ENCODE results near the gene GPR55. TPM values are rescaled to one million over a fixed set of nuclear protein-coding genes. Genes with fewer than 3 reads are reported as not detected.

The GPR55 gene
- polyA plus RNA-seq, 1 donor (not counting 4 experiments of a cell fraction or from before 2014, with no cell fraction given): not detected

GRCh38 chr2:230889911-230890601, 35.0 kb downstream of the GPR55 start:
- Histone ChIP-seq H2AFZ (ENCODE audit: control insufficient read depth, low read length) (no peak overlapping the region), H3K4me3 (ENCODE audit: control insufficient read depth in 2 of 3, extremely low read depth in 1 of 3, insufficient read depth in 2 of 3, low read depth in 1 of 3, low read length in 3 of 3) (no peak overlapping the region), H3K9ac (ENCODE audit: control insufficient read depth, extremely low read depth, insufficient read depth, low read length) (no peak overlapping the region), H3K4me2 (ENCODE audit: control insufficient read depth, extremely low read depth, insufficient read depth, low read depth, low read length) (no peak overlapping the region), H3K9me3 (ENCODE audit: control insufficient read depth, low read depth, low read length) (no peaks in the 10 kb centered on the region), H3K4me1 (ENCODE audit: control insufficient read depth, extremely low read depth, insufficient read depth, low read length) (no peaks in the 10 kb centered on the region), H3K36me3 (ENCODE audit: control insufficient read depth in 2 of 2, extremely low read depth in 1 of 2, insufficient read depth in 2 of 2, low read length in 2 of 2) (no peaks in the 10 kb centered on the region), H4K20me1 (ENCODE audit: control insufficient read depth, extremely low read depth, insufficient read depth, low read length) (no peaks in the 10 kb centered on the region), H3K27ac (ENCODE audit: control insufficient read depth, insufficient read depth, low read length) (no peak overlapping the region), H3K79me2 (ENCODE audit: control insufficient read depth, insufficient read depth, low read length) (no peaks in the 10 kb centered on the region), H3K9me1 (ENCODE audit: control insufficient read depth, extremely low read depth, insufficient read depth, low read length) (no peaks in the 10 kb centered on the region), H3K27me3 (ENCODE audit: control insufficient read depth, extremely low read depth, insufficient read depth, low read length) (peaks cover 16% of the 10 kb centered on the region)
- DNase-seq (ENCODE audit: low read depth, low spot score) (no peak), FAIRE-seq (no peak)
- dilution Hi-C loops (cut with MboI; ENCODE audit: extremely low pct_ligation_motif_present, low sequenced_read_pairs): no loop called here
- TF ChIP-seq EZH2 (IDR thresholded peaks at IDR 0.05; ENCODE audit: low read length) (no peak), CTCF (optimal IDR thresholded peaks at IDR 0.05 in 1 of 3, IDR thresholded peaks at IDR 0.05 in 1 of 3, conservative IDR thresholded peaks at IDR 0.05 in 1 of 3; ENCODE audit: extremely low read depth in 1 of 3, insufficient read depth in 2 of 3, low read length in 3 of 3) (no peak)

GRCh38 chr2:230888824-230889400, 36.1 kb downstream of the GPR55 start:
- no peak overlapping the region for H3K9ac ChIP-seq (ENCODE audit: control insufficient read depth, extremely low read depth, insufficient read depth, low read length)
- H2AFZ ChIP-seq (ENCODE audit: control insufficient read depth, low read length): no peak overlapping the region
- H3K4me3 ChIP-seq (ENCODE audit: control insufficient read depth in 2 of 3, extremely low read depth in 1 of 3, insufficient read depth in 2 of 3, low read depth in 1 of 3, low read length in 3 of 3): no peak overlapping the region
- no peaks in the 10 kb centered on the region for H3K9me3 ChIP-seq (ENCODE audit: control insufficient read depth, low read depth, low read length)
- H3K9me1 ChIP-seq (ENCODE audit: control insufficient read depth, extremely low read depth, insufficient read depth, low read length): no peaks in the 10 kb centered on the region
- TF ChIP-seq CTCF (optimal IDR thresholded peaks at IDR 0.05 in 1 of 3, IDR thresholded peaks at IDR 0.05 in 1 of 3, conservative IDR thresholded peaks at IDR 0.05 in 1 of 3; ENCODE audit: extremely low read depth in 1 of 3, insufficient read depth in 2 of 3, low read length in 3 of 3) (no peak), EZH2 (IDR thresholded peaks at IDR 0.05; ENCODE audit: low read length) (no peak)
- dilution Hi-C loops (cut with MboI; ENCODE audit: extremely low pct_ligation_motif_present, low sequenced_read_pairs): no loop called here
- DNase-seq (ENCODE audit: low read depth, low spot score) (no peak), FAIRE-seq (no peak)
- H3K27me3 ChIP-seq (ENCODE audit: control insufficient read depth, extremely low read depth, insufficient read depth, low read length): peaks cover 16% of the 10 kb centered on the region
- no peaks in the 10 kb centered on the region for H3K36me3 ChIP-seq (ENCODE audit: control insufficient read depth in 2 of 2, extremely low read depth in 1 of 2, insufficient read depth in 2 of 2, low read length in 2 of 2)
- no peaks in the 10 kb centered on the region for H3K4me1 ChIP-seq (ENCODE audit: control insufficient read depth, extremely low read depth, insufficient read depth, low read length)
- no peaks in the 10 kb centered on the region for H4K20me1 ChIP-seq (ENCODE audit: control insufficient read depth, extremely low read depth, insufficient read depth, low read length)
- H3K79me2 ChIP-seq (ENCODE audit: control insufficient read depth, insufficient read depth, low read length): no peaks in the 10 kb centered on the region
- no peak overlapping the region for H3K27ac ChIP-seq (ENCODE audit: control insufficient read depth, insufficient read depth, low read length)
- H3K4me2 ChIP-seq (ENCODE audit: control insufficient read depth, extremely low read depth, insufficient read depth, low read depth, low read length): no peak overlapping the region
